Measurements from ENCODE around the gene KRT24.
"Not testable (repeated sequence)": the region's sequence is repeated elsewhere in the genome, so short reads cannot be mapped to it uniquely, and the experiment has no call there.

The KRT24 gene

DNA sequence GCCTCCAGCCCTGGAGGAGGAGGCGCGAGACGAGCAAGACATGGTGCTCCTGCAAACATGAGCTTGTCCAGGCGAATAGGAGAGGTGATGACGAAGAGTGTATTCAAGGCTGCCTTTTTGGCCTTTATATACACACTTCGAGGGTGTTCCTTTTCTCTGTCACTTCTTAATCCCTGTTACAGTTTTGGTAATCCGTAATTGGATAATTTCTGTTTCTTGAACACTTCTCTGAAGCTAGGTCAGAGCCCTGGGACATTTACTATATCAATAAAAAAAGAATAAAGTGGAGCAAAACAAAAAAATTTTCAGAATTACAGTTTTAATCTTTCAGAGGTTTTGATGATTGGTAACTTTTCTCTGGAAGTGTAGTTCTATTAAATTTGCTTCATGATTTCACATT, at the start of gene KRT24:
KRT24 (minus strand) TSS at position 101 of the 400 bp plus-strand sequence; CDS start at position 42, 59 bp downstream.
- TF ChIP-seq, protein P1, sequence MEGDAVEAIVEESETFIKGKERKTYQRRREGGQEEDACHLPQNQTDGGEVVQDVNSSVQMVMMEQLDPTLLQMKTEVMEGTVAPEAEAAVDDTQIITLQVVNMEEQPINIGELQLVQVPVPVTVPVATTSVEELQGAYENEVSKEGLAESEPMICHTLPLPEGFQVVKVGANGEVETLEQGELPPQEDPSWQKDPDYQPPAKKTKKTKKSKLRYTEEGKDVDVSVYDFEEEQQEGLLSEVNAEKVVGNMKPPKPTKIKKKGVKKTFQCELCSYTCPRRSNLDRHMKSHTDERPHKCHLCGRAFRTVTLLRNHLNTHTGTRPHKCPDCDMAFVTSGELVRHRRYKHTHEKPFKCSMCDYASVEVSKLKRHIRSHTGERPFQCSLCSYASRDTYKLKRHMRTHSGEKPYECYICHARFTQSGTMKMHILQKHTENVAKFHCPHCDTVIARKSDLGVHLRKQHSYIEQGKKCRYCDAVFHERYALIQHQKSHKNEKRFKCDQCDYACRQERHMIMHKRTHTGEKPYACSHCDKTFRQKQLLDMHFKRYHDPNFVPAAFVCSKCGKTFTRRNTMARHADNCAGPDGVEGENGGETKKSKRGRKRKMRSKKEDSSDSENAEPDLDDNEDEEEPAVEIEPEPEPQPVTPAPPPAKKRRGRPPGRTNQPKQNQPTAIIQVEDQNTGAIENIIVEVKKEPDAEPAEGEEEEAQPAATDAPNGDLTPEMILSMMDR (conservative IDR thresholded peaks at IDR 0.05; ENCODE audit: low read depth, low read length) = no peak
- H3K4me3 ChIP-seq (ENCODE audit: low read length) = no peak within 1 kb of the TSS
- no peak for DNase-seq (ENCODE audit: low read depth)

DNA sequence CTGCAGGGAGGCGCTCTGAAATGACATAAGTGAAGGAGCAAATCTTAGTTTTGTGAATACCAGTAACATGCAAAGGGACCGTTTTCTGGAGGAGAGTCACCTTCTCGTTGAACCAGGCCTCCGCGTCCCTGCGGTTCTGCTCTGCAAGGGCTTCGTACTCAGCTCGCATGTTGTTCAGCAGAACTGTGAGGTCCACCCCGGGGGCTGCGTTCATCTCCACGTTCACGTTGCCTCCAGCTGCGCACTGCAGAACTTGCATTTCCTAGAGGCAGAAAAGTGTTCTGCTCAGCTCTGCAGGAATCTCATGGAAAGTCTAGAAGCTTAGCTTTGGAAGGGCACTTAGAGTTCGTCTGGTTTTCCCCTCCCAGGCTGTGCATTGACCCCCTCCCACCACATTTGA, 47.5 kb upstream of the KRT24 start:
- no peak for DNase-seq (ENCODE audit: low read depth)
- TF ChIP-seq, protein P1 (conservative IDR thresholded peaks at IDR 0.05; ENCODE audit: low read depth, low read length) = no peak
- H3K4me3 ChIP-seq (ENCODE audit: low read length) = no peak overlapping the region

DNA sequence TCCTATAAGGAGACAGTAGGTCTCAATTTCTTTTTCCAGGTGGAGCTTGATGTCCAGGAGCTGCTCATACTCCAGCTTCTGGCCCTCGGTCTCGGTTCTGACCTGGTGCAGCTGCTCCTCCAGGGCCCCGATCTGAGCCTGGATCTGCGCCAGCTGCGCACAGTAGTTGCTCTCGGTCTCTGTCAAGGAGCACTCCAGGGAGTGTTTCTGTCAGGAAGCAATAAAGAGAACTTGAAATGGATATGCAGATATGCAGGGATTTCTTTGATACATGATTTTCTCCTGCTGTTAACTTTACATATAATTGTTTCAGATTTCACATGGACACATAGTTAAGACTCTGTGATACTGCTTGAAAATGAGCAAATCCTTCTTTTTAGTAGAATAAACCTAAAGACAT, 46.8 kb upstream of the KRT24 start:
- H3K4me3 ChIP-seq (ENCODE audit: low read length) = no peak overlapping the region
- TF ChIP-seq, protein P1 (conservative IDR thresholded peaks at IDR 0.05; ENCODE audit: low read depth, low read length) = no peak
- DNase-seq (ENCODE audit: low read depth) = no peak

DNA sequence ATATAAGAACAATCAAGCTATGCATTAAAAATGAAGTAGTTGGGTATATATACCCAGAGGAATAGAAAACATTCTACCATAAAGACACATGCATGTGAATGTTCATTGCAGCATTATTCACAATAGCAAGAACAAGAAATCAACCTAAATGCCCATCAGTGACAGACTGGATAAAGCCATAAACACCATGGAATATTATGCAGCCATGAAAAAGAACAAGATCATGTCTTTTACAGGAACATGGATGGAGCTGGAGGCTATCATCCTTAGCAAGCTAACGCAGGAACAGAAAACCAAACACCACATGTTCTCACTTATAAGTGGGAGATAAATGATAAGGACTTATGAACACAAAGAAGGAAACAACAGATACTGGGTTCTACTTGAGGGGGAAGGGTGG, 45.1 kb upstream of the KRT24 start:
- not testable (repeated sequence) for H3K4me3 ChIP-seq (ENCODE audit: low read length); DNase-seq (ENCODE audit: low read depth)

DNA sequence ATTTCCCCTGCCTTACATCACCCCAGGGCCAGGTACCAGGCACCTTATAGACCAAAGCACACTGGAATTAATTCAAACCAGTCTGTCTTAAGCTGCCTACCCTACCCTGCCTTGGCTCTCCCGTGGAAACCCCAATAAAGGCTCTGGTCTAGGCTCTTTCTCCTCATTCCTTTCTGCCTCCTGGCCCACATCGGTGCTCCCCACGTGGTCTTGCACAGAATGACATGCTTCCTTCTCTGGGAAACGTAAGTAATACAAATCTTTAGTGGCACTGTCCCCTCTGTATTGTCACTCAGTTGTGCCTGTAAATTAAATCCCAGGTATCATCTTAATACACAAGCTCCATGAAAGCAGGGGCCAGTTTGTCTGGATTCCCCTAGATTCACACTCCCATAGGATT, 35.0 kb upstream of the KRT24 start:
- no peak overlapping the region for H3K4me3 ChIP-seq (ENCODE audit: low read length)
- no peak for DNase-seq (ENCODE audit: low read depth)

DNA sequence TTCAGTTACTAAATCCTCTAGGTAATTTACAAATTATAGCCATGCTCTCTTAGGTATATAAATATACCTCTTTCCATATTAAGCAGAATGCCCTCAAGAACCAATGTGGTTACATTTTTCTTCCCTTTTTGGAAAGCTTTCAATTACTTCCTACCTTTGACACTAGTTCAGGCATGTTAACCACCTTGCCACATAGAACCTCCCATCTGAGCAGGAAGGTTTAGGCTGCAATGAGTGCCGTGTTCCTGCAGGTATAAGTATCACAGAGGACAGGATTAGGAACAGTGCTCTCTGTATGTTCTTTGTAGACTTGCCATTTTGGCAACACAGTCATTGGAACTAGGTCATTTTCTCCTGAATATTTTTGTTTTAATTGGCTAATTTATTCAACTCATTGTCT, 31.5 kb upstream of the KRT24 start:
- DNase-seq (ENCODE audit: low read depth) = no peak
- TF ChIP-seq, protein P1 (conservative IDR thresholded peaks at IDR 0.05; ENCODE audit: low read depth, low read length) = no peak

More for the DNA sequence above, 35.0 kb upstream of the KRT24 start:
- TF ChIP-seq, protein P1 (conservative IDR thresholded peaks at IDR 0.05; ENCODE audit: low read depth, low read length) = no peak

DNA sequence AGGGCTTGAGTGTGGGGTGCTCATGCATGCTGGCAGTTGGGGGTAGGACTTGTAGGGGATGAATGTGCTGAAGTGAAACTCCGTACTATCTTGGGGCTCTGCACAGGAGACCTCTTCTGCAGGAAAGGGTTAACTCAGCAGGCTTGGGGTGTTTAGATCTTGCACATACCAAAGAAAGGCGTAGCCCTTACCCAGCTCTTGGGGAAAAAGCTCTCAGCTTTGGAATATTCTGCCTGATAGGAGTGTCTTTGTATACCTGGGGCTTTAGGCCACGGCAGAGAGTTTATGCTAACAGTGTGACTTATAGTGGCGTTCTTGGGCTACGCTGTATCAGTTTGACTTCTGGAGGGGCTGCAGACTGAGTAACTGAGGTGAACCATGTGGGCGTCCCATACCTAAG, 30.5 kb upstream of the KRT24 start:
- DNase-seq (ENCODE audit: low read depth) = no peak
- TF ChIP-seq, protein P1 (conservative IDR thresholded peaks at IDR 0.05; ENCODE audit: low read depth, low read length) = no peak
- H3K4me3 ChIP-seq (ENCODE audit: low read length) = no peak overlapping the region

More for the DNA sequence above, 31.5 kb upstream of the KRT24 start:
- no peak overlapping the region for H3K4me3 ChIP-seq (ENCODE audit: low read length)

DNA sequence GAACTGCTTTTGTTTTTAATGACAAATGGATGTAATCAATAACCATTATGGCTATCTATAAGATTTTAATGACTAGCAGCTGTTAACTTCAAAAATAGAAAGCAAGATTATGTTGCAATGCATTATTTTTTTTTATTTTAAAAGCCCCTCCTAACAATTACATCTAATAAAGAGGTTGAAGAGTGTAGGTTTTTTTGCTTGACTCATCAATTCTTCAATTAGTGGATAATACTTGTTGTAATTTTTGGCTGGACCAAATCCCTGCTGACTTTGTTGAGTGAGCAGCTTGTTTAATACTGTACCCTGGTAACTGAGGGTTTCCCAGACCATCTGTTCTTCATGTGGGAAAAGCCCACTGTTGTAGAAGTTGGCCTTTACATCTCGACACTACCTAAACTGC, 27.4 kb upstream of the KRT24 start:
- H3K4me3 ChIP-seq (ENCODE audit: low read length) = no peak overlapping the region
- TF ChIP-seq, protein P1 (conservative IDR thresholded peaks at IDR 0.05; ENCODE audit: low read depth, low read length) = no peak

More for the DNA sequence above, 27.4 kb upstream of the KRT24 start:
- no peak for DNase-seq (ENCODE audit: low read depth)
